Stomach (tissue), 4 donors: ENCODE measurements around the gene EXOC3.

Experiments used
- EP300 ChIP-seq: sonication (generic); formaldehyde crosslinking; IDR thresholded peaks from one replicate; pipeline ENCODE4 v1.6.1; 2017; ENCODE audit warnings: antibody characterized with exemption
- POLR2A ChIP-seq, 4 donors: fragments of 450-650 bp; IDR thresholded peaks; one replicate each; pipeline ENCODE4 v1.6.1; 2016; ENCODE audit warnings: antibody characterized with exemption in 4 of 4, control low read depth in 2 of 4, mild to moderate bottlenecking in 1 of 4, moderate library complexity in 1 of 4
- TF ChIP-seq, protein P1 (sequence below), 7 experiments: fragments of 450-650 bp in 4 of 7; fragments of 200-600 bp in 3 of 7; sonication (generic) in 3 of 7; IDR thresholded peaks; one replicate each; pipeline ENCODE4 v1.5.1; 2016 to 2019; ENCODE audit warnings: antibody characterized with exemption in 7 of 7, control low read depth in 2 of 7, mild to moderate bottlenecking in 1 of 7

DNA sequence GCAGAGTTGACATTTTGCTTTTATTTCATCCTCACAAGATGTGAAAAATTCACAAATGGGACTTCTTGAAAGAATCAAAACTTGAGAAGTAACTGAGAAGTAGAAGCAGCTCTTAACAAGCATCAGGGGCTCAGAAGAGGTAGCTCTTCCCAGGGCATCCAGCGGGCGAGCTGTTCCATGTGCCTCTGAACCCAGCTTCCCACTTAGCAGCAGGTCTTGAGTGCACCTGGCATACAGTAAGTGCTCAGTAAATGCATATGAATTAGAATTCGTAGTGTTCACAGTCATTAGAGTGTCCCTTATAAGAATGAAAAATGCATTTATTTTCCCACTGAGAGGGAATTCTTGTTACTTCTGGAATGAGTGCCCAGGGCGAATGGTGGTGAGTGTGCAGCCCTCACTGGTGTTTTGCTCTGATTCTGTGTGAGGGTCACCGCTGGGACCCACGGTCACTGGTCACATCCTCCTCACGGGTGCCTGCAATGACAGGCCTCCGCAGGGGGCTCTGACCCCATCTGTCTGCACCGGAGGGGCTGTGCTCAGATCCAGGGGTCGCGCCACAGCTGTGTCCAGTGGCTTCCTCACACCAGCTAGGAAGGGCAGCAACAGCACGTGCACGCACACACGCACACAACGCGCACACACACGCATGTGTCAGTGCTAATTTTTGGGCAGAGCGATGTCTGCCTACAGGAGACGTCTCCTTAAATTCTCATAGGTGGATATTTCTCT, 26.9 kb downstream of the EXOC3 start:
- TF ChIP-seq, protein P1, sequence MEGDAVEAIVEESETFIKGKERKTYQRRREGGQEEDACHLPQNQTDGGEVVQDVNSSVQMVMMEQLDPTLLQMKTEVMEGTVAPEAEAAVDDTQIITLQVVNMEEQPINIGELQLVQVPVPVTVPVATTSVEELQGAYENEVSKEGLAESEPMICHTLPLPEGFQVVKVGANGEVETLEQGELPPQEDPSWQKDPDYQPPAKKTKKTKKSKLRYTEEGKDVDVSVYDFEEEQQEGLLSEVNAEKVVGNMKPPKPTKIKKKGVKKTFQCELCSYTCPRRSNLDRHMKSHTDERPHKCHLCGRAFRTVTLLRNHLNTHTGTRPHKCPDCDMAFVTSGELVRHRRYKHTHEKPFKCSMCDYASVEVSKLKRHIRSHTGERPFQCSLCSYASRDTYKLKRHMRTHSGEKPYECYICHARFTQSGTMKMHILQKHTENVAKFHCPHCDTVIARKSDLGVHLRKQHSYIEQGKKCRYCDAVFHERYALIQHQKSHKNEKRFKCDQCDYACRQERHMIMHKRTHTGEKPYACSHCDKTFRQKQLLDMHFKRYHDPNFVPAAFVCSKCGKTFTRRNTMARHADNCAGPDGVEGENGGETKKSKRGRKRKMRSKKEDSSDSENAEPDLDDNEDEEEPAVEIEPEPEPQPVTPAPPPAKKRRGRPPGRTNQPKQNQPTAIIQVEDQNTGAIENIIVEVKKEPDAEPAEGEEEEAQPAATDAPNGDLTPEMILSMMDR (IDR thresholded peaks at IDR 0.05) = no peak
- TF ChIP-seq POLR2A (IDR thresholded peaks at IDR 0.05) (no peak), EP300 (no peak)
